ENCODE data around the gene RDM1.
"Not testable (repeated sequence)": the region's sequence is repeated elsewhere in the genome, so short reads cannot be mapped to it uniquely, and the experiment has no call there.

Gene RDM1, protein sequence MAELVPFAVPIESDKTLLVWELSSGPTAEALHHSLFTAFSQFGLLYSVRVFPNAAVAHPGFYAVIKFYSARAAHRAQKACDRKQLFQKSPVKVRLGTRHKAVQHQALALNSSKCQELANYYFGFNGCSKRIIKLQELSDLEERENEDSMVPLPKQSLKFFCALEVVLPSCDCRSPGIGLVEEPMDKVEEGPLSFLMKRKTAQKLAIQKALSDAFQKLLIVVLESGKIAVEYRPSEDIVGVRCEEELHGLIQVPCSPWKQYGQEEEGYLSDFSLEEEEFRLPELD

GRCh38 chr17:35930211-35931065 is at the start of gene RDM1:
Gene RDM1 (minus strand): TSS chr17:35930773. CDS start chr17:35930727, 46 bp downstream.
- DNase-seq, result peak; percentile 83

DNA sequence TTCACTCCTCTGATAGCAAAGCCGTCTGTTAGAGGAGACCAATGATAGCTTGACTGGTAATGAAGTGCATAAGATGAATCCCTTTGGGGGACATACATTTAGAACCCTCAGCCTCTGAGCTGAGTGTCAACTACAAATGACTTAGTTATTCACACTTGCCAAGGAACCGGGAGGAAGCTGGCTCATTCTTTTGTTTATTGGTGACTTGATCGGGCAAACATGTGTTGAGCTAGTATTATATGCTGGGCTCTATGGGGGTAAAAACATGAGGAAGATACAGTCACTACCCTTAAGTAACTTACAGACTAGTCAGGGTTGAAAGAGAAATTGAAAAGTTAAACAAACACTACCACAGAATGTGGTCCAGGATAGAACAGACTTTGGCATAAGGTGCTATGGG is 47.8 kb upstream of the RDM1 start:
- DNase-seq, result no peak

- DNase-seq, result no peak
Measured at GRCh38 chr17:35977509-35977908, 46.9 kb upstream of the RDM1 start.

DNA sequence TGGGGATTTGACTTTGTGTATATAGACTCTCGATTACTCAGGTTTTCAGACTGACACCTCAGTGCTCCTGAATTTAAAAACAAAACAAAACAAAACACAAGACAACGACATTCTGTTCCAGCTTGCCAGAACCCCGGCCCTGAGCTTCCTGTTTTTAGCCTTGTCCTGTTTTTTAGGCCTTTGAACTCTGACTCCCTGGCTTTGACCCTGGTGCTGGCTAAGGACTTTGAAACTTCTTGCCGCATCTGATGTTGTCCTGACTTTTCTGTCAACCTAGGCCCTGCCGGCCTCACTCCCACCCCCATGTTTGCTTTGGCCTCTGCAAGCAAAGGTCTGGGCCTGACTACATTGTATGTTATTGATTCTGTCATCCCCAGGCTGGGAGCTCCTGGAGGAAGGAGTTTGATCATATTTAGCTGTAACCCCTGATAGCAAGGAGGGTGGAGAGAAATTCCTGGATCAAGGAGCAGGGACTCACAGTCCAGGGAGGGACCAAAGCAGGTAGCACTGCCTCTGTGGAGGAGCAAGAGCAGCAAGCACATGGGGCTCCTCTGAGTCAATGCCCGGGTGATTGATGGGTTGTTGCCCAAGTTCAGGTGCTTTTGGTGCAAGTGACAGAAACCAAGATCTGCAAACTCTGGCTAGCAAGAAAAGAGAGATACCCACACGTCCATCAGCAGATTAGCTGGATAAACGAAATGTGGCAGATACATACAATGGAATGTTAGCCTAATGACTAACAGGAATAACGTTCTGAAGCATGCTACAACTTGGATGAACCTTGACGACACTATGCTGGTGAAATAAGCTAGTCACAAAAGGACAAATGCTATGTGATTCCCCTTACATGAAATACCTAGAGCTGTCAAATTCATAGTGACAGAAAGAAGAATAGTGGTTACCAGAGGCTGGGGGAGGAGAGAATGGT is 43.0 kb upstream of the RDM1 start:
- no peak for DNase-seq

GRCh38 chr17:35972945-35973332 is 42.4 kb upstream of the RDM1 start:
- no peak for DNase-seq

DNA sequence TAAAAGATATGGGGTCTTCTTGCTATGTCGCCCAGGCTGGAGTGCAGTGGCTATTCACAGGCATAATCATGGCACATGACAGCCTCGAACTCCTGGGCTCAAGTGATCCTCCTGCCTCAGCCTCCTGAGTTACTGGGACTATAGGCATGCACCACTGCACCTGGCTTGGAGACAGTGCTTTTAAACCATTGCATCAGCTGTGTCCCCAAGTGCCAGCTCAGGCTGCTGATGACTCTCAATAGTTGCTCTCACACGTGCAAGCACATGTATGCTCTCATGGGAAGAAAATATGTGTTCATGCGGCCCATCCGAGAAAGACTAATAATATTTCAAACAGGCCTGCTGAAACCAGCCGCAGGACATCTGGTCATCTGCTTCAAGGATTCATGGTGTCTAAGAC is 42.0 kb upstream of the RDM1 start:
- no peak for DNase-seq

DNA sequence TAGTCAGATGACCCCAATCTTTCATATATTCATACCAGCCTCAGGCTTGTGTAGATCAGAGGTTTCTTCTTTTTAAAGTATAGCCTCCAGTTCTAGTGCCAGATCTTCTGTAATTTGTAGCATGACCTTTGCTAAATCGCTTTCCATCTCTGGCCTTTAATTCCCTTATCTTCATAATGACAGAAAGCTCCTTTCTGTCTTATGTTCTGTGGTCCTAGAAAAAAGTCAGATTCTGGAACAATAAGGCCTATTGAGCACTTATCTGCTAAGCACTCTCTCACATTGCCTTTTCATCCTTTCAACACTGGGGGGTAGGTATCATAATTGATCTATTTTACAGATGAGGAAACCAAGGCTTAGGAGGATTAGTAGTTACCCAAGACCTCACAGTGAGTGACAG is 41.5 kb upstream of the RDM1 start:
- no peak for DNase-seq

GRCh38 chr17:35969558-35970380 is 39.2 kb upstream of the RDM1 start:
- peak; percentile 77 for DNase-seq

- no peak for DNase-seq
Measured at GRCh38 chr17:35968520-35969054, 38.0 kb upstream of the RDM1 start.

DNA sequence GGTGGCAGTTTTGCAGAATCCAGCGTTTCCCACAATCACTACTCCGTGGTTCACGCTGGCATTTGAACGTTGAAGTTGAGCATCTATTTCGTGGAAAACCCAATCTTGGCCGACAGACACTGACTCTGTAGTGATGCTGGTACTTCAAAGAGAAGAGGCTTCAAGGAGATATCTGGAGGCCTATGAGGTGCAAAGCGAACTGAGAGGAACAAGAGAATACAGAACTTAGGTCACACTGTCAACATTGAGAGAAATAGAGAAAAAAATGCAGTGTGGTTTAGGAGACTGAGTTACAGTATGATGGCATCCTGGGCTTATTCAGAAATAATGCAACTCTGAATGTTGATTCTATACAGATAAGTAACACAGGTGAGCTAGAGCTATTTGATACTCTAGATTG is 34.7 kb upstream of the RDM1 start:
- DNase-seq, result no peak

- no peak for DNase-seq
Measured at GRCh38 chr17:35963663-35964062, 33.1 kb upstream of the RDM1 start.

DNA sequence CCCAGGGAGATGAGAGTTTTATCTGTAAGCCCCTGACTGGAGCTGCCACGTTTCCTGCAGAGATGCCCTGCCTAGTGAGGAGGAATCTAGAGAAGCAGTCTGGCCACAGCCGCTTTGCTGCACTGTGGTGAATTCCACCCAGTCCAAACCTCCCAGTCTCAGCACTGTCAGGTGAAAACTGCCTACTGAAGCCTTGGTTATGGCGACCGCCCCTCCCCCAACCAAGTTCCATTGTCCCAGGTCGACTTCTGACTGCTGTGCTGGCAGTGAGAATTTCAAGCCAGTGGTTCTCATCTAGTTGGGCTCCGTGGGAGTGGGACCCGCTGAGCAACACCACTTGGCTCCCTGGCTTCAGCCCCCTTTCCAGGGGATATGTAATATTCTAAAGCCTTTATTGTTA is 23.1 kb upstream of the RDM1 start:
- DNase-seq, result no peak

- DNase-seq, result no peak
Measured at GRCh38 chr17:35949401-35949800, 18.8 kb upstream of the RDM1 start.

- DNase-seq, result no peak
Measured at GRCh38 chr17:35948092-35948491, 17.5 kb upstream of the RDM1 start.

- DNase-seq, result peak; percentile 59
Measured at GRCh38 chr17:35947156-35947585, 16.6 kb upstream of the RDM1 start.

GRCh38 chr17:35944151-35944550 is 13.6 kb upstream of the RDM1 start:
- no peak for DNase-seq

DNA sequence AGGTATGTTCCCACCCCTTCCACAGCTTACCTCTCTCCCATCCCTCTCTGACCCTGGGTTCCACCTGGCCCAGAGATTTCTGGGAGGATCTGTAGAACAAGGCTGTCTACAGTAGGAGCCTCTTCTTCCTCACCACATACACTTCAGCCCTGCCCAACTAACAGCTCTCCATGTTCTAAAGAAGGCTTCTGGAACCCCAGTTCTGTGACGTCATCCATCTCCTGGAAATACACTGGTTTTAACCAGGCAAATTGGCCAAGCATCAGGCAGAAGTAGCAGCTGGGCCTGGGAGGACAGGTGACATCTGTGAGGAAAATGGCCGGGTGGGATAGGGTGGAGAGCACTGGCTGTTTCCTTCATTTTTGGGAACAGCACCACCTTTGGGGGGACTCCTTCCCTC is 13.0 kb upstream of the RDM1 start, which contains the start of gene LYZL6:
Gene LYZL6, minus strand, starts transcription at position 177 of the 400 bp plus-strand sequence. CDS start 4,357 bp downstream, outside the sequence.
- no peak for DNase-seq

- no peak for DNase-seq
Measured at GRCh38 chr17:35942588-35943186, 12.1 kb upstream of the RDM1 start.

DNA sequence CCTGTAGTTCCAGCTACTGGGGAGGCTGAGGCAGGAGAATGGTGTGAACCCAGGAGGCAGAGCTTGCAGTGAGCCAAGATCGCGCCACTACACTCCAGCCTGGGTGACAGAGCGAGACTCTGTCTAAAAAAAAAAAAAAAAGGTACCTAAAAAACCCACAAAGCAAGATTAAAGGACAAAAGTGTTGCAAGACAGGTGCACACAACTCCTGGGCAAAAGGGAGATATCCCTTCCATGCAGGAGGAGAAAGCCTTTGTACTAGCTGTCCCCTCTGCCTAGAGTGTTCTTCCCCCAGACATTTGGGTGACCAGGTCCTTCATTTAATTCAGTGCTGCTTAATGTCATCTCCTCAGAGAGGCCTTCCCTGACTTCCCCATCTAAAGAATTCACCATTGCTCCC is 7.9 kb upstream of the RDM1 start:
- DNase-seq, result not testable (repeated sequence)

- DNase-seq, result no peak
Measured at GRCh38 chr17:35936063-35936462, 5.5 kb upstream of the RDM1 start.

DNA sequence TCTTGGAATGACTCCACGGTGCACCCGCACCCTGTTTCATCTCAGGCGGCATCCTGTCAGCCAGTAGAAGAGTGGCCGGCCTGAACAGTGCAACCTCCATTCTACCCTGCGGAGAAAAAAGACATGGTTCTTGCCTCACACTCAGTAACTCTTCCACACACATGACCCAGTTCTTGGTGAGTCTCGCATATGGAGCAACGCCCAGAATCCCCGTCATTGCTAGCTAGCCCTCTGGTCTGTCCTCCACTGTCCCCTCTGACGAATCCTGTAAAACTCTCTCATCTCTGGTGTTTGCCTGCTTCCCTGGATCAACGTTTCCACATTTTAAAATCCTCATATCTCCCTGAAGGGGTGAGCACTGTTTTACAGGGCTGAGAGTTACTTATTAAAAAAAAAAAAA is 4.2 kb upstream of the RDM1 start:
- no peak for DNase-seq

Measured in CD4-positive, alpha-beta T cell treated with Interleukin-21 for 1 hour (primary cell).